Pancreas (tissue), 10 donors: Measurements from ENCODE around the gene EGFL7. TPM values are rescaled to one million over a fixed set of nuclear protein-coding genes. Genes with fewer than 3 reads are reported as not detected.

Source experiments
- ATAC-seq, 4 donors: fragments of 200-7000 bp; cut with Tn5 transposase; one replicate each; pipeline versions ENCODE4 v1.8.0 to v1.9.1; 2020; ENCODE audit warnings: mild to moderate bottlenecking in 4 of 4, moderate library complexity in 4 of 4
- DNase-seq, 6 donors: peaks; one replicate each; pipeline ENCODE4 v3.0.0-alpha.2; 2020
- FAIRE-seq: peaks from 2 replicates; lab custom pipeline; 2012; peaks lifted over from hg19 to GRCh38; lab: Jason Lieb, UNC
- H3K27ac ChIP-seq, 4 donors: fragments of 200-600 bp; sonication (generic); 1 replicate in 3 of 4; 2 replicates in 1 of 4; pipeline versions ENCODE4 v1.5.0 to v1.8.0; 2020
- H3K27me3 ChIP-seq, 4 donors: fragments of 200-600 bp; one replicate each; pipeline ENCODE4 v1.8.0; 2021
- H3K36me3 ChIP-seq, 3 donors: fragments of 200-600 bp; sonication (generic) in 1 of 3; one replicate each; pipeline versions ENCODE4 v1.5.0 to v1.8.0; 2020 to 2021
- H3K4me1 ChIP-seq, 3 donors: fragments of 200-600 bp; one replicate each; pipeline ENCODE4 v1.8.0; 2021
- H3K4me3 ChIP-seq, 4 donors: fragments of 200-600 bp; sonication (generic) in 2 of 4; one replicate each; pipeline versions ENCODE4 v1.5.0 to v1.8.0; 2020 to 2021
- H3K9me3 ChIP-seq, 4 donors: fragments of 200-600 bp; one replicate each; pipeline ENCODE4 v1.8.0; 2021
- CTCF ChIP-seq, 4 donors: fragments of 200-600 bp; sonication (generic) in 3 of 4; IDR thresholded peaks; one replicate each; pipeline versions ENCODE4 v1.5.0 to v1.8.0; 2021; ENCODE audit warnings: antibody characterized with exemption in 4 of 4
- WGBS, 2 donors: extraction: QIAGEN DNeasy Blood & Tissue Kit; methylation state at CpG; one replicate each; pipeline ENCODE4 v1.1.7; 2013; 5-methylcytosine and 5-hydroxymethylcytosine counted together
- intact Hi-C, 3 donors: fragments of 100-400 bp; cut with DNase I; formaldehyde crosslinking; loops; one replicate each; pipeline versions ENCODE4 v1.11.1 to v1.14.2; 2022
- polyA plus RNA-seq, 2 donors: library from polyadenylated mRNA; stranded (reverse); fragments of 200-250 nt; gene quantifications; one replicate each; pipeline ENCODE4 v1.2.3, GENCODE V29; 2013
- total RNA-seq, 6 donors: library from RNA; stranded (reverse); fragmentation: NEBNext Ultra II Directional in 4 of 6; extraction: Animal tissue kit (Norgen Biotek cat#: 25700) in 4 of 6; gene quantifications; one replicate each; pipeline versions ENCODE4 v1.2.1 to v1.2.4, GENCODE V29; 2021 to 2023
- donor health status: healthy with polysubstance abuse.
- donor health status: DM: no; HTN: no; CAD: no; lungs with moderate emphysema.
- donor health status: DM: no; HTN: no; CAD: no.
- donor health status: control.
- donor health status: control.
- donor health status: Bipolar disorder and iron deficiency.
- donor health status: DM: yes; HTN: yes; CAD: no.
- donor health status: DM: no; HTN: no; CAD: no.
- donor health status: DM: no; HTN: no; CAD: no.
- donor health status: DM: yes; HTN: yes; CAD: no.

EGFL7 gene
- total and polyA plus RNA-seq, 8 donors: 8.6 to 134 (median 16.7) TPM

- Histone ChIP-seq H3K27me3 (no peaks in the 10 kb centered on the region), H3K4me1 (peaks cover 55 to 66% (median 56%) of the 10 kb centered on the region in 3 donors), H3K9me3 (no peaks in the 10 kb centered on the region), H3K36me3 (no peaks in the 10 kb centered on the region), H3K4me3 (no peak overlapping the region), H3K27ac (peak overlapping the region; percentile 74 to 91 (median 90))
- WGBS, 2 donors: 28 to 34% methylated on average over 23 of the region's 23 CpGs
- ATAC-seq (peak; percentile 19 to 44 (median 40)), FAIRE-seq (no peak), DNase-seq (peak; percentile 66 to 93 (median 80))
- intact Hi-C loops: no loop called here
- no peak for TF ChIP-seq CTCF (IDR thresholded peaks at IDR 0.05)
Measured at GRCh38 chr9:136695955-136696354, 33.2 kb downstream of the EGFL7 start.

GRCh38 chr9:136696502-136696901, 33.8 kb downstream of the EGFL7 start:
- H3K4me3 ChIP-seq: no peak overlapping the region
- H3K36me3 ChIP-seq: no peaks in the 10 kb centered on the region
- peak overlapping the region; percentile 74 to 91 (median 90) for H3K27ac ChIP-seq
- DNase-seq (peak in 5 of 6 donors; percentile 33 to 79 (median 60)), FAIRE-seq (no peak), ATAC-seq (no peak)
- TF ChIP-seq CTCF (IDR thresholded peaks at IDR 0.05): no peak
- 60 to 76% methylated on average over 9 of the region's 9 CpGs for WGBS, 2 donors
- no peaks in the 10 kb centered on the region for H3K27me3 ChIP-seq
- no peaks in the 10 kb centered on the region for H3K9me3 ChIP-seq
- intact Hi-C loops: no loop called here
- H3K4me1 ChIP-seq: peaks cover 50 to 61% (median 50%) of the 10 kb centered on the region in 3 donors

GRCh38 chr9:136697146-136697820, 34.6 kb downstream of the EGFL7 start:
- H3K27ac ChIP-seq: peak overlapping the region; percentile 43 to 76 (median 58)
- DNase-seq (peak in 5 of 6 donors; percentile 39 to 75 (median 59)), FAIRE-seq (no peak), ATAC-seq (no peak)
- H3K4me1 ChIP-seq: peaks cover 46 to 59% (median 50%) of the 10 kb centered on the region in 3 donors
- no peak for TF ChIP-seq CTCF (IDR thresholded peaks at IDR 0.05)
- no peaks in the 10 kb centered on the region for H3K27me3 ChIP-seq
- intact Hi-C loops: no loop called here
- no peak overlapping the region for H3K4me3 ChIP-seq
- no peaks in the 10 kb centered on the region for H3K9me3 ChIP-seq
- WGBS, 2 donors: 36 to 49% methylated on average over 23 of the region's 23 CpGs
- no peaks in the 10 kb centered on the region for H3K36me3 ChIP-seq

- TF ChIP-seq CTCF (IDR thresholded peaks at IDR 0.05): no peak
- Histone ChIP-seq H3K9me3 (no peaks in the 10 kb centered on the region), H3K27ac (peak overlapping the region; percentile 43 to 76 (median 58)), H3K4me3 (no peak overlapping the region), H3K4me1 (peaks cover 43 to 52% (median 50%) of the 10 kb centered on the region in 3 donors), H3K36me3 (no peaks in the 10 kb centered on the region), H3K27me3 (no peaks in the 10 kb centered on the region)
- FAIRE-seq (no peak), DNase-seq (peak in 4 of 6 donors; percentile 44 to 57 (median 48)), ATAC-seq (peak in 3 of 4 donors; percentile 1 to 6 (median 2))
- intact Hi-C loops: no loop called here
- WGBS, 2 donors: 19 to 20% methylated on average over 19 to 20 of the region's 20 CpGs
Measured at GRCh38 chr9:136697821-136698526, 35.3 kb downstream of the EGFL7 start.
